GM18511 (cell line): Measurements from ENCODE around the gene TNFAIP8L3.

Experiments used
- ATAC-seq: cut with Tn5 transposase; IDR thresholded peaks from one replicate; pipeline ENCODE4 v1.9.1; 2021; ENCODE audit warnings: mild to moderate bottlenecking, moderate library complexity; ENCODE audit not compliant: unreplicated experiment

TNFAIP8L3 gene

DNA sequence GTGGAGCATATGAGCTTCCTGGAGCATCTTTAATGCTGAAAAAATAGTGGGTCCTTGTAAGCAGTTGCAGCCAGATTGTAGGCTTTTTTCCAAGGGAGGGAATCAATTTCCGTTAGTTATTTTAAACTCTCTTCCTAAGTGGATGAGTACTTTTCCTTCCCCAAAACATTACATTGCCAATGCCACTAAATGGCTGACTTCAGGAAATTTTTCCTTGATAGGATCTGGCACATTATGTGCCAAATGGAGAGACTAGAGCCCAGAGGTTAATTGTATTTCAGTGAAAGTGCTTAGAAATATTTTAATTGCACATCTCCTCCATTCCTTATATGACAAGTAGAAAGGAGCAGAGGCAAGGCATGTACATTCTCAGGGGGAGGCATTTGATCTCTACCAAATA, 83.5 kb downstream of the TNFAIP8L3 start:
- no peak for ATAC-seq

DNA sequence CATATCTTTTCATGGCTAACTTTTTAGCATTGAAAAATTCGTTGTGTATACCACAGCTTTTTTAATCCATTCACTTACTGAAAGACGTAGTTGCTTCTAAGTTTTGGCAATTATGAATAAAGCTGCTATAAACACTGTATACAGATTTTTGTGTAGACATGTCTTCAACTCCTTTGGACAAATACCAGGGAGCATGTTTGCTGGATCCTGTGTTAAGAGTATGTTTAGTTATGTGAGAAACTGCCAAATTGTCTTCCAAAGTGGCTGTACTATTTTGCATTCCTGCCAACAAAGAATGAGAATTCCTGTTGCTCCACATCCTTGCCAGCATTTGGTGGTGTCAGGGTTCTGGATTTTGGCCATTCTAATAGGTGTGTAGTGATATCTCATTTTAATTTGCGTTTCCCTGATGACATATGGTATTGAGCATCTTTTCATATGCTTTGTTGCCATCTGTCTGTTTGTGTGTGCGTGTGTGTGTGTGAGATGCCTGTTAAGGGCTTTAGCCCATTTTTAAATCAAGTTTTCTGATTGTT, 87.5 kb downstream of the TNFAIP8L3 start:
- ATAC-seq = no peak
